K562 (cell line): ENCODE data around the gene OLFML2A. TPM values are rescaled to one million over a fixed set of nuclear protein-coding genes. Genes with fewer than 3 reads are reported as not detected.
"Not testable (repeated sequence)": the region's sequence is repeated elsewhere in the genome, so short reads cannot be mapped to it uniquely, and the experiment has no call there.

Experiments
- ATAC-seq: fragments of 200-7000 bp; cut with Tn5 transposase; 3 replicates; pipeline ENCODE4 v1.9.1; 2020; ENCODE audit warnings: moderate library complexity
- BruUV-seq: library from RNA; stranded (reverse); fragments of 400-500 nt; replicated peaks from 2 replicates; lab custom pipeline; 2021; lab: Mats Ljungman, UMichigan
- CTCF ChIA-PET: fragments of 300-600 bp; formaldehyde crosslinking; extraction: SDS; loops from one replicate; lab custom pipeline; 2021; ENCODE audit warnings: low intra/inter-chr PET ratio; lab: Yijun Ruan, JAX
- POLR2A ChIA-PET: fragments of 300-600, 350-650 bp; sonication (Branson Sonifier 250); formaldehyde crosslinking; extraction: SDS; loops from one replicate; lab custom pipeline; 2021; ENCODE audit warnings: antibody characterized with exemption, inconsistent platforms; lab: Yijun Ruan, JAX
- DNase-seq, 4 experiments: peaks; one replicate each; pipeline versions ENCODE4 v3.0.0 to v3.0.0-alpha.2; 2011 to 2018; ENCODE audit warnings: low spot score in 3 of 4, mixed read lengths in 3 of 4; ENCODE audit errors: extremely low read depth in 1 of 4
- FAIRE-seq: peaks from 2 replicates; lab custom pipeline; 2011; peaks lifted over from hg19 to GRCh38; lab: Jason Lieb, UNC
- H2AFZ ChIP-seq: 2 replicates; pipeline ENCODE4 v1.6.0; 2011; ENCODE audit warnings: low read depth, low read length, control low read depth, inconsistent platforms
- H3K27ac ChIP-seq: fragments of 200-600 bp; 3 replicates; pipeline ENCODE4 v1.8.0; 2011; ENCODE audit warnings: low read depth, mild to moderate bottlenecking, control low read depth, inconsistent platforms, low read length, moderate library complexity, mixed read lengths; ENCODE audit errors: extremely low read depth
- H3K27me3 ChIP-seq, 2 experiments: fragments of 300-600 bp in 1 of 2; 2 replicates in 1 of 2; 3 replicates in 1 of 2; pipeline versions ENCODE4 v1.6.0 to v1.8.0; 2011; ENCODE audit warnings: inconsistent platforms in 2 of 2, low read length in 2 of 2, mild to moderate bottlenecking in 1 of 2, mixed read lengths in 1 of 2, moderate library complexity in 1 of 2; ENCODE audit not compliant: control insufficient read depth in 2 of 2, insufficient read depth in 2 of 2
- H3K36me3 ChIP-seq: fragments of 300-600 bp; 3 replicates; pipeline ENCODE4 v1.8.0; 2011; ENCODE audit warnings: mild to moderate bottlenecking, low read length, inconsistent platforms; ENCODE audit not compliant: control insufficient read depth, insufficient read depth
- H3K4me1 ChIP-seq, 2 experiments: fragments of 200-600 bp in 1 of 2; replicated peaks in 1 of 2; 2 replicates in 1 of 2; 3 replicates in 1 of 2; pipeline versions ENCODE4 v1.5.1 to v1.8.0; 2011; ENCODE audit warnings: inconsistent platforms in 2 of 2, low read length in 2 of 2, mild to moderate bottlenecking in 1 of 2, mixed read lengths in 1 of 2, moderate library complexity in 1 of 2; ENCODE audit not compliant: control insufficient read depth in 2 of 2, insufficient read depth in 2 of 2
- H3K4me2 ChIP-seq: 2 replicates; pipeline ENCODE4 v1.6.1; 2011; ENCODE audit warnings: low read length, control low read depth, inconsistent platforms, mixed read lengths; ENCODE audit not compliant: insufficient read depth
- H3K4me3 ChIP-seq: fragments of 200-600 bp; sonication (generic), shearing (Covaris generic); 2 replicates; pipeline ENCODE4 v1.5.1; 2016; ENCODE audit warnings: control low read depth, inconsistent platforms
- H3K79me2 ChIP-seq: fragments of 200-600 bp; 3 replicates; pipeline ENCODE4 v1.8.0; 2011; ENCODE audit warnings: low read length, inconsistent platforms; ENCODE audit not compliant: control insufficient read depth, insufficient read depth
- H3K9ac ChIP-seq, 2 experiments: 2 replicates each; pipeline versions ENCODE4 v1.6.0 to v1.6.1; 2011; ENCODE audit warnings: low read depth in 2 of 2, low read length in 2 of 2, control low read depth in 1 of 2, inconsistent platforms in 1 of 2, mild to moderate bottlenecking in 1 of 2, mixed read lengths in 1 of 2; ENCODE audit not compliant: insufficient read depth in 1 of 2
- H3K9me1 ChIP-seq: one replicate; pipeline ENCODE4 v1.6.0; 2011; ENCODE audit warnings: inconsistent platforms, mild to moderate bottlenecking, low read length, moderate library complexity; ENCODE audit not compliant: control insufficient read depth, insufficient read depth
- H3K9me3 ChIP-seq: replicated peaks from 2 replicates; pipeline ENCODE4 v1.5.1; 2011; ENCODE audit warnings: low read depth, low read length, inconsistent platforms; ENCODE audit not compliant: control insufficient read depth, insufficient read depth
- H4K20me1 ChIP-seq: replicated peaks from 2 replicates; pipeline ENCODE4 v1.6.1; 2011; ENCODE audit warnings: low read length, inconsistent platforms, mixed read lengths; ENCODE audit not compliant: control insufficient read depth, insufficient read depth
- CBX2 ChIP-seq: fragments of 200-600 bp; sonication (generic); IDR thresholded peaks from one replicate; pipeline ENCODE4 v1.6.1; 2012; ENCODE audit warnings: mild to moderate bottlenecking, low read length, inconsistent platforms; ENCODE audit not compliant: insufficient read depth, poor library complexity, severe bottlenecking
- CBX3 ChIP-seq, 2 experiments: IDR thresholded peaks; 1 replicate in 1 of 2; 2 replicates in 1 of 2; pipeline ENCODE4 v1.6.1; 2012; ENCODE audit warnings: inconsistent platforms in 2 of 2, low read length in 2 of 2, borderline replicate concordance in 1 of 2, control low read depth in 1 of 2
- FOXK2 ChIP-seq, 2 experiments: fragments of 450-650 bp; IDR thresholded peaks in 1 of 2; conservative IDR thresholded peaks in 1 of 2; 2 replicates each; pipeline ENCODE4 v1.6.1; 2016; ENCODE audit warnings: low read depth in 2 of 2, mild to moderate bottlenecking in 1 of 2
- NR3C1 ChIP-seq: sonication (generic); formaldehyde crosslinking; IDR thresholded peaks from 2 replicates; pipeline ENCODE4 v1.8.1; 2022; ENCODE audit warnings: missing genetic modification reagents
- RFX1 ChIP-seq: fragments of 450-650 bp; IDR thresholded peaks from 2 replicates; pipeline ENCODE4 v1.6.1; 2016; ENCODE audit warnings: mild to moderate bottlenecking, moderate library complexity
- ZNF76 ChIP-seq: fragments of 250-450 bp; sonication (Bioruptor Pico); IDR thresholded peaks from 2 replicates; pipeline ENCODE4 v1.4.0; 2020; ENCODE audit warnings: mild to moderate bottlenecking, moderate library complexity, borderline replicate concordance
- WGBS: fragments of 100-300 bp; shearing (Covaris generic); methylation state at CpG from one replicate; pipeline ENCODE4 v1.1.6; 2016; ENCODE audit warnings: low coverage, mixed read lengths; ENCODE audit not compliant: insufficient coverage; ENCODE audit errors: missing lambda C conversion rate; 5-methylcytosine and 5-hydroxymethylcytosine counted together
- in situ Hi-C: fragments of 300-500 bp; cut with MboI; formaldehyde crosslinking; loops from 4 replicates; pipeline ENCODE4 v1.15.0; 2018; ENCODE audit warnings: inconsistent platforms, mixed read lengths
- intact Hi-C: fragments of 100-400 bp; cut with micrococcal nuclease; formaldehyde crosslinking; loops from 2 replicates; pipeline ENCODE4 v1.14.2; 2022
- polyA plus RNA-seq, 8 experiments: library from polyadenylated mRNA; depleted of rRNA in 4 of 8; stranded (reverse) in 5 of 8; unstranded in 3 of 8; fragments of >200 nt; fragmentation: Nextera tagmentation in 2 of 8; fragmentation: Illumina TruSeq in 1 of 8; extraction: Ambion mirVana in 2 of 8; extraction: Trizol in 1 of 8; gene quantifications; 2 replicates each; pipeline versions ENCODE4 v1.2.1 to v1.2.3, GENCODE V29; 2011 to 2014; ENCODE audit warnings: inconsistent platforms in 1 of 8, missing spikeins in 1 of 8
- total RNA-seq, 7 experiments: library from RNA; depleted of rRNA in 6 of 7; stranded (reverse); fragments of >200 nt in 6 of 7; fragmentation: Illumina TruSeq in 2 of 7; extraction: Trizol in 2 of 7; gene quantifications; 2 replicates each; pipeline versions ENCODE4 v1.2.1 to v1.2.3, GENCODE V29; 2011 to 2021; ENCODE audit warnings: low replicate concordance in 1 of 7
- TF ChIP-seq, protein P1 (sequence below), 2 experiments: fragments of 450-650 bp in 1 of 2; sonication (generic) in 1 of 2; formaldehyde crosslinking in 1 of 2; IDR thresholded peaks in 1 of 2; conservative IDR thresholded peaks in 1 of 2; 2 replicates each; pipeline versions ENCODE4 v1.6.1 to v1.8.1; 2016 to 2023; ENCODE audit warnings: mild to moderate bottlenecking in 2 of 2, moderate library complexity in 2 of 2, inconsistent platforms in 1 of 2, missing genetic modification reagents in 1 of 2
- TF ChIP-seq, protein P2 (sequence below): IDR thresholded peaks from 2 replicates; pipeline ENCODE4 v1.6.1; 2016; ENCODE audit warnings: missing genetic modification characterization, missing compliant biosample characterization
- TF ChIP-seq, protein P3 (sequence below): sonication (generic); formaldehyde crosslinking; IDR thresholded peaks from 2 replicates; pipeline ENCODE4 v1.8.1; 2022; ENCODE audit warnings: missing genetic modification reagents

OLFML2A gene
- total and polyA plus RNA-seq, 9 of the 15 experiments (the other 6 are each of a cell fraction or from before 2014, with no cell fraction given) = 0.16 TPM; not detected in 8

DNA sequence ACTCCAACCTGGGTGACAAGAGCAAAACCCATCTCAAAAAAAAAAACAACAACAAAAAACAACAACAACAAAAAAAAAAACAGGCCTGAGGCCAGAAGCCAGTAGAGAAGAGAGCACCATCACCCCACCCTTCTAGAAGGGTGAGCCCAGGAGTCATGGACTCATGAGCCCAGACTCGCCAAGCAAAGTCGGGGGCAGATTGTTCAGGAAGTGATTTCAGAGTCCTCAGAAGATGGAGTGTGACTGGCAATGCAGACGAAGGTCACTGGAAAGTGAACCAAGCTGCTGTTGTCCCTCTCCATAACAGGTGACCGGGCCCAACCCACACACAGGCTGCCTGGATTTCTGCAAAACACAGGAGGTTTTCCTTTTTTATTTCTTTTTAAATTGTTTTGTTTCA, 67.4 kb downstream of the OLFML2A start:
- Histone ChIP-seq H3K4me1 (peaks cover 0 to 20% of the 10 kb centered on the region in 2 experiments; a peak in 2 of 5 replicates), H3K9me1 (no peaks in the 10 kb centered on the region), H4K20me1 (no peaks in the 10 kb centered on the region), H2AFZ (peak overlapping the region; percentile 28; the same call in 1 of the 2 replicates), H3K4me2 (no peak overlapping the region), H3K4me3 (no peak overlapping the region), H3K36me3 (no peaks in the 10 kb centered on the region), H3K9me3 (no peaks in the 10 kb centered on the region), H3K27ac (no peak overlapping the region), H3K27me3 (no peaks in the 10 kb centered on the region), H3K9ac (no peak overlapping the region), H3K79me2 (no peaks in the 10 kb centered on the region)
- ATAC-seq (no peak), DNase-seq (peak in 1 of 4 experiments; percentile 9), FAIRE-seq (no peak)
- no TSS peak for BruUV-seq
- 37% methylated on average over 4 of the region's 4 CpGs for WGBS
- intact Hi-C loops = no loop called here
- in situ Hi-C loops = loop anchor here (5.0 to 10.0 kb wide), 2 partner anchors 49 to 222 kb away; no protein-coding TSS in a partner anchor
- ChIA-PET CTCF (no interaction called here), POLR2A (interaction anchor here (0.6 to 1.0 kb wide), 2 partner anchors 9 to 16 kb away, joined by 3 read pairs; partner anchors contain the start of gene WDR38)
- TF ChIP-seq ZNF76 = no peak
- no peak for TF ChIP-seq CBX3 (IDR thresholded peaks at IDR 0.05; ENCODE audit: borderline replicate concordance in 1 of 2, low read length in 2 of 2)
- TF ChIP-seq CBX2 = no peak
- TF ChIP-seq, protein P1, sequence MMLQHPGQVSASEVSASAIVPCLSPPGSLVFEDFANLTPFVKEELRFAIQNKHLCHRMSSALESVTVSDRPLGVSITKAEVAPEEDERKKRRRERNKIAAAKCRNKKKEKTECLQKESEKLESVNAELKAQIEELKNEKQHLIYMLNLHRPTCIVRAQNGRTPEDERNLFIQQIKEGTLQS (IDR thresholded peaks at IDR 0.05) = no peak
- TF ChIP-seq, protein P1 (CRISPR knock-in tag; conservative IDR thresholded peaks at IDR 0.05) = no peak
- TF ChIP-seq, protein P2, sequence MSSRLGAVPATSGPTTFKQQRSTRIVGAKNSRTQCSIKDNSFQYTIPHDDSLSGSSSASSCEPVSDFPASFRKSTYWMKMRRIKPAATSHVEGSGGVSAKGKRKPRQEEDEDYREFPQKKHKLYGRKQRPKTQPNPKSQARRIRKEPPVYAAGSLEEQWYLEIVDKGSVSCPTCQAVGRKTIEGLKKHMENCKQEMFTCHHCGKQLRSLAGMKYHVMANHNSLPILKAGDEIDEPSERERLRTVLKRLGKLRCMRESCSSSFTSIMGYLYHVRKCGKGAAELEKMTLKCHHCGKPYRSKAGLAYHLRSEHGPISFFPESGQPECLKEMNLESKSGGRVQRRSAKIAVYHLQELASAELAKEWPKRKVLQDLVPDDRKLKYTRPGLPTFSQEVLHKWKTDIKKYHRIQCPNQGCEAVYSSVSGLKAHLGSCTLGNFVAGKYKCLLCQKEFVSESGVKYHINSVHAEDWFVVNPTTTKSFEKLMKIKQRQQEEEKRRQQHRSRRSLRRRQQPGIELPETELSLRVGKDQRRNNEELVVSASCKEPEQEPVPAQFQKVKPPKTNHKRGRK (tag) = no peak
- no peak for TF ChIP-seq NR3C1 (CRISPR knock-in tag)
- no peak for TF ChIP-seq RFX1
- TF ChIP-seq, protein P3, sequence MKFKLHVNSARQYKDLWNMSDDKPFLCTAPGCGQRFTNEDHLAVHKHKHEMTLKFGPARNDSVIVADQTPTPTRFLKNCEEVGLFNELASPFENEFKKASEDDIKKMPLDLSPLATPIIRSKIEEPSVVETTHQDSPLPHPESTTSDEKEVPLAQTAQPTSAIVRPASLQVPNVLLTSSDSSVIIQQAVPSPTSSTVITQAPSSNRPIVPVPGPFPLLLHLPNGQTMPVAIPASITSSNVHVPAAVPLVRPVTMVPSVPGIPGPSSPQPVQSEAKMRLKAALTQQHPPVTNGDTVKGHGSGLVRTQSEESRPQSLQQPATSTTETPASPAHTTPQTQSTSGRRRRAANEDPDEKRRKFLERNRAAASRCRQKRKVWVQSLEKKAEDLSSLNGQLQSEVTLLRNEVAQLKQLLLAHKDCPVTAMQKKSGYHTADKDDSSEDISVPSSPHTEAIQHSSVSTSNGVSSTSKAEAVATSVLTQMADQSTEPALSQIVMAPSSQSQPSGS (CRISPR knock-in tag) = no peak
- no peak for TF ChIP-seq FOXK2 (conservative IDR thresholded peaks at IDR 0.05 in 1 of 2, IDR thresholded peaks at IDR 0.05 in 1 of 2; ENCODE audit: low read depth in 2 of 2)

DNA sequence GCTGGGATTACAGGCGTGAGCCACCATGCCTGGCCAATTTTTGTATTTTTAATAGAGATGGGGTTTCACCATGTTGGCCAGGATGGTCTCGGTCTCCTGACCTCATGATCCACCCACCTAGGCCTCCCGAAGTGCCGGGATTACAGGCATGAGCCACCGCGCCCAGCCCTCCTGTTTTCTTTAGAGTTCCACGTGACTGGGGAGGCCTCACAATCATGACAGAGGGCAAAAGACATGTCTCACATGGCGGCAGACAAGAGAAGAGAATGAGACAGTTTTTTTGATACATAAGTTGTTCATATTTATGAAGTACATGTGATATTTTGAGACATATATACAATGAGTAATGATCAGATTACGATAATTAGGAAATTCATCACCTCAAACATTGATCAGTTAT, 69.5 kb downstream of the OLFML2A start:
- not testable (repeated sequence) for H3K4me3 ChIP-seq
- in situ Hi-C loops = loop anchor here (10.0 kb wide), 1 partner anchor 52 kb away; no protein-coding TSS in a partner anchor

More for the DNA sequence above, 69.5 kb downstream of the OLFML2A start:
- H3K27ac ChIP-seq, intact Hi-C loops, H3K27me3 ChIP-seq, DNase-seq, H3K9ac ChIP-seq, BruUV-seq, H3K4me1 ChIP-seq, H3K4me2 ChIP-seq, H3K9me3 ChIP-seq, FAIRE-seq, H3K79me2 ChIP-seq, ATAC-seq, H4K20me1 ChIP-seq, H3K9me1 ChIP-seq, H3K36me3 ChIP-seq, H2AFZ ChIP-seq: not testable (repeated sequence)
- CTCF ChIA-PET = interaction anchor here (1.2 kb wide), 1 partner anchor 72 kb away, joined by 3 read pairs; no protein-coding TSS in a partner anchor
- WGBS = 59% methylated on average over 8 of the region's 9 CpGs
- POLR2A ChIA-PET = interaction anchor here (0.9 to 3.6 kb wide), 4 partner anchors 10 to 51 kb away, joined by 3 to 13 read pairs (median 6); no protein-coding TSS in a partner anchor
